IMR-90 (cell line): ENCODE measurements around the gene STUM. TPM values are rescaled to one million over a fixed set of nuclear protein-coding genes. Genes with fewer than 3 reads are reported as not detected.

ENCODE experiments used
- ATAC-seq: fragments of 200-7000 bp; cut with Tn5 transposase; 2 replicates; pipeline ENCODE4 v1.9.1; 2020; ENCODE audit warnings: low read depth, mild to moderate bottlenecking, moderate library complexity
- BruUV-seq: library from RNA; stranded (reverse); fragments of 400-500 nt; replicated peaks from 2 replicates; lab custom pipeline; 2021; lab: Mats Ljungman, UMichigan
- CTCF ChIA-PET: fragments of 300-600 bp; formaldehyde crosslinking; extraction: SDS; loops from one replicate; lab custom pipeline; 2021; ENCODE audit warnings: antibody characterized with exemption; lab: Yijun Ruan, JAX
- POLR2A ChIA-PET: fragments of 300-600 bp; sonication (Branson Sonifier 250); formaldehyde crosslinking; loops from one replicate; lab custom pipeline; 2022; ENCODE audit warnings: antibody characterized with exemption; ENCODE audit not compliant: unreplicated experiment; lab: Charles Lee
- DNase-seq: peaks from one replicate; pipeline ENCODE4 v3.0.0; 2013
- H2AFZ ChIP-seq: replicated peaks from 2 replicates; pipeline ENCODE3; 2013; ENCODE audit warnings: low read length, mild to moderate bottlenecking; ENCODE audit not compliant: poor library complexity
- H2AK5ac ChIP-seq: 2 replicates; pipeline ENCODE4 v1.6.1; 2013; ENCODE audit warnings: low read depth, low read length, inconsistent platforms
- H2AK9ac ChIP-seq: replicated peaks from 2 replicates; pipeline ENCODE3; 2013; ENCODE audit warnings: mild to moderate bottlenecking, low read depth, low read length, moderate library complexity; ENCODE audit not compliant: poor library complexity
- H2BK120ac ChIP-seq: 2 replicates; pipeline ENCODE4 v1.6.1; 2013; ENCODE audit warnings: low read depth, low read length, inconsistent platforms
- H2BK15ac ChIP-seq: 3 replicates; pipeline ENCODE4 v1.6.1; 2013; ENCODE audit warnings: low read depth, low read length, inconsistent platforms
- H2BK20ac ChIP-seq: 2 replicates; pipeline ENCODE4 v1.6.1; 2013; ENCODE audit warnings: low read depth, mild to moderate bottlenecking, inconsistent platforms, low read length, moderate library complexity
- H2BK5ac ChIP-seq: 2 replicates; pipeline ENCODE4 v1.6.1; 2013; ENCODE audit warnings: mild to moderate bottlenecking, low read depth, low read length, inconsistent platforms; ENCODE audit not compliant: poor library complexity, severe bottlenecking
- H3K14ac ChIP-seq: replicated peaks from 2 replicates; pipeline ENCODE4 v1.6.1; 2013; ENCODE audit warnings: low read depth, low read length, inconsistent platforms
- H3K18ac ChIP-seq: 2 replicates; pipeline ENCODE4 v1.6.1; 2013; ENCODE audit warnings: low read depth, low read length, control low read depth
- H3K23ac ChIP-seq: 2 replicates; pipeline ENCODE4 v1.6.1; 2013; ENCODE audit warnings: low read depth, low read length, inconsistent platforms
- H3K27ac ChIP-seq: 2 replicates; pipeline ENCODE4 v1.5.1; 2013; ENCODE audit warnings: mild to moderate bottlenecking, control low read depth, low read length; ENCODE audit not compliant: insufficient read depth
- H3K27me3 ChIP-seq: 2 replicates; pipeline ENCODE4 v1.6.1; 2013; ENCODE audit warnings: low read length; ENCODE audit not compliant: control insufficient read depth, insufficient read depth
- H3K36me3 ChIP-seq: 2 replicates; pipeline ENCODE4 v1.6.1; 2013; ENCODE audit warnings: low read length, mixed read lengths; ENCODE audit not compliant: control insufficient read depth, insufficient read depth
- H3K4ac ChIP-seq: 2 replicates; pipeline ENCODE4 v1.6.1; 2013; ENCODE audit warnings: low read depth, low read length, inconsistent platforms
- H3K4me1 ChIP-seq: 2 replicates; pipeline ENCODE4 v1.6.1; 2013; ENCODE audit warnings: low read length, mixed read lengths; ENCODE audit not compliant: control insufficient read depth, insufficient read depth
- H3K4me2 ChIP-seq: 2 replicates; pipeline ENCODE4 v1.6.1; 2013; ENCODE audit warnings: low read depth, mild to moderate bottlenecking, control low read depth, low read length, moderate library complexity
- H3K4me3 ChIP-seq: 2 replicates; pipeline ENCODE4 v1.5.1; 2013; ENCODE audit warnings: low read depth, mild to moderate bottlenecking, control low read depth, low read length, moderate library complexity; ENCODE audit not compliant: insufficient read depth
- H3K56ac ChIP-seq: 2 replicates; pipeline ENCODE4 v1.6.1; 2013; ENCODE audit warnings: low read length, inconsistent platforms; ENCODE audit not compliant: insufficient read depth; ENCODE audit errors: extremely low read depth
- H3K79me1 ChIP-seq, 2 experiments: 2 replicates each; pipeline ENCODE4 v1.6.1; 2013; ENCODE audit warnings: low read length in 2 of 2, inconsistent platforms in 1 of 2, low read depth in 1 of 2
- H3K9ac ChIP-seq: 2 replicates; pipeline ENCODE4 v1.6.1; 2013; ENCODE audit warnings: low read depth, low read length, control low read depth
- H3K9me1 ChIP-seq: 2 replicates; pipeline ENCODE4 v1.6.1; 2013; ENCODE audit warnings: low read length, inconsistent platforms; ENCODE audit not compliant: insufficient read depth
- H3K9me3 ChIP-seq: 2 replicates; pipeline ENCODE4 v1.6.1; 2013; ENCODE audit warnings: low read length; ENCODE audit not compliant: control insufficient read depth, insufficient read depth
- H4K20me1 ChIP-seq: 2 replicates; pipeline ENCODE4 v1.6.1; 2013; ENCODE audit warnings: low read length, inconsistent platforms; ENCODE audit not compliant: insufficient read depth
- H4K5ac ChIP-seq: 2 replicates; pipeline ENCODE4 v1.6.1; 2013; ENCODE audit warnings: mild to moderate bottlenecking, low read depth, low read length, control low read depth
- H4K8ac ChIP-seq, 2 experiments: 2 replicates each; pipeline ENCODE4 v1.6.1; 2013; ENCODE audit warnings: low read depth in 2 of 2, low read length in 2 of 2, control low read depth in 1 of 2, inconsistent platforms in 1 of 2
- H4K91ac ChIP-seq: 2 replicates; pipeline ENCODE4 v1.6.1; 2013; ENCODE audit warnings: low read depth, low read length, inconsistent platforms; ENCODE audit not compliant: insufficient read depth
- BHLHE40 ChIP-seq: fragments of 150-350 bp; IDR thresholded peaks from 2 replicates; pipeline ENCODE4 v1.6.1; 2016; ENCODE audit warnings: mild to moderate bottlenecking, low read depth, low read length
- CEBPB ChIP-seq: IDR thresholded peaks from 2 replicates; pipeline ENCODE4 v1.6.1; 2012; ENCODE audit warnings: low read depth, low read length, improper control_type of control experiment
- CHD1 ChIP-seq: IDR thresholded peaks from 2 replicates; pipeline ENCODE4 v1.6.1; 2012; ENCODE audit warnings: low read depth, low read length, improper control_type of control experiment
- CTCF ChIP-seq: conservative IDR thresholded peaks from 2 replicates; pipeline ENCODE4 v1.5.1; 2012; ENCODE audit warnings: mild to moderate bottlenecking, low read depth, low read length, improper control_type of control experiment
- ELK1 ChIP-seq: fragments of 150-350 bp; IDR thresholded peaks from 2 replicates; pipeline ENCODE4 v1.6.1; 2016; ENCODE audit warnings: low read depth, mild to moderate bottlenecking, low read length, moderate library complexity, borderline replicate concordance
- FOS ChIP-seq: fragments of 150-350 bp; IDR thresholded peaks from 2 replicates; pipeline ENCODE4 v1.6.1; 2016; ENCODE audit warnings: low read depth, low read length
- MAFK ChIP-seq: IDR thresholded peaks from 2 replicates; pipeline ENCODE4 v1.6.1; 2012; ENCODE audit warnings: low read depth, low read length, improper control_type of control experiment
- MAZ ChIP-seq: IDR thresholded peaks from 2 replicates; pipeline ENCODE4 v1.6.1; 2012; ENCODE audit warnings: low read depth, mild to moderate bottlenecking, low read length, improper control_type of control experiment, moderate library complexity, borderline replicate concordance
- MXI1 ChIP-seq: IDR thresholded peaks from 2 replicates; pipeline ENCODE4 v1.6.1; 2012; ENCODE audit warnings: low read depth, mild to moderate bottlenecking, low read length, moderate library complexity, borderline replicate concordance
- NFE2L2 ChIP-seq: fragments of 150-350 bp; IDR thresholded peaks from 2 replicates; pipeline ENCODE4 v1.6.1; 2016; ENCODE audit warnings: low read depth, mild to moderate bottlenecking, low read length
- RAD21 ChIP-seq: IDR thresholded peaks from 2 replicates; pipeline ENCODE4 v1.6.1; 2012; ENCODE audit warnings: low read length, improper control_type of control experiment
- RCOR1 ChIP-seq: IDR thresholded peaks from 2 replicates; pipeline ENCODE4 v1.6.1; 2012; ENCODE audit warnings: mild to moderate bottlenecking, low read length, improper control_type of control experiment; ENCODE audit not compliant: insufficient replicate concordance
- RFX5 ChIP-seq: IDR thresholded peaks from 2 replicates; pipeline ENCODE4 v1.8.0; 2012; ENCODE audit warnings: low read depth, mild to moderate bottlenecking, low read length, moderate library complexity
- SMC3 ChIP-seq: fragments of 150-350 bp; IDR thresholded peaks from 2 replicates; pipeline ENCODE4 v1.6.1; 2016; ENCODE audit warnings: low read depth, mild to moderate bottlenecking, antibody characterized with exemption, low read length, moderate library complexity
- WGBS, 2 experiments: methylation state at CpG; one replicate each; pipeline versions ENCODE4 v1.1.5 to v1.1.7; 2013; ENCODE audit warnings: missing lambda C conversion rate in 2 of 2; ENCODE audit not compliant: insufficient read length in 1 of 2; ENCODE audit errors: extremely low coverage in 2 of 2; 5-methylcytosine and 5-hydroxymethylcytosine counted together
- dilution Hi-C: fragments of 300-500 bp; cut with HindIII; formaldehyde crosslinking; loops from one replicate; pipeline ENCODE4 v1.14.3; 2018; ENCODE audit warnings: low sequenced_read_pairs; ENCODE audit not compliant: unreplicated experiment
- in situ Hi-C: fragments of 300-500 bp; cut with MboI; formaldehyde crosslinking; loops from 3 replicates; pipeline ENCODE4 v1.14.3; 2019; ENCODE audit warnings: low sequenced_read_pairs, inconsistent platforms, mixed read lengths
- intact Hi-C: fragments of 100-400 bp; cut with micrococcal nuclease; formaldehyde crosslinking; loops from 2 replicates; pipeline ENCODE4 v1.10.0; 2022
- polyA plus RNA-seq, 3 experiments: library from polyadenylated mRNA; depleted of rRNA; stranded (reverse); fragments of >200 nt; gene quantifications; 2 replicates each; pipeline ENCODE4 v1.2.3, GENCODE V29; 2012; ENCODE audit warnings: low replicate concordance in 1 of 3
- total RNA-seq: library from RNA; depleted of rRNA; stranded (reverse); fragments of >200 nt; gene quantifications from 2 replicates; pipeline ENCODE4 v1.2.3, GENCODE V29; 2012
- TF ChIP-seq, protein P1 (sequence below): fragments of 150-350 bp; IDR thresholded peaks from 2 replicates; pipeline ENCODE4 v1.6.1; 2017; ENCODE audit warnings: mild to moderate bottlenecking, antibody characterized with exemption, low read length, low read depth

STUM gene
- total and polyA plus RNA-seq, 2 of the 4 experiments (the other 2 are of a cell fraction), result not detected

GRCh38 chr1:226597616-226598454, 49.3 kb downstream of the STUM start:
- Histone ChIP-seq H3K14ac (no peak overlapping the region), H2AFZ (no peak overlapping the region), H4K8ac (no peak overlapping the region), H4K91ac (no peak overlapping the region), H2BK120ac (no peak overlapping the region), H4K5ac (no peak overlapping the region), H3K9me1 (no peaks in the 10 kb centered on the region), H3K36me3 (no peaks in the 10 kb centered on the region), H3K4me2 (no peak overlapping the region), H3K79me1 (no peaks in the 10 kb centered on the region), H2BK15ac (no peak overlapping the region), H4K20me1 (no peaks in the 10 kb centered on the region), H3K56ac (no peak overlapping the region), H2AK5ac (no peak overlapping the region), H3K4me3 (no peak overlapping the region), H2AK9ac (no peak overlapping the region), H3K27ac (no peak overlapping the region), H2BK20ac (no peak overlapping the region), H3K18ac (no peak overlapping the region), H3K9me3 (no peaks in the 10 kb centered on the region), H3K27me3 (peaks cover 12% of the 10 kb centered on the region; the same call in 1 of the 2 replicates), H3K23ac (no peak overlapping the region), H3K4me1 (peaks cover 4% of the 10 kb centered on the region; the same call in 1 of the 2 replicates), H3K9ac (no peak overlapping the region), H3K4ac (no peak overlapping the region), H2BK5ac (no peak overlapping the region)
- dilution Hi-C loops, result no loop called here
- no peak for DNase-seq
- intact Hi-C loops, result no loop called here
- in situ Hi-C loops, result no loop called here
- ATAC-seq, result no peak
- no TSS peak for BruUV-seq
- CTCF ChIA-PET, result no interaction called here
- POLR2A ChIA-PET, result no interaction called here
- 79% methylated on average over 3 of the region's 5 CpGs; no CpG with 5 or more reads in 1 of the 2 experiments for WGBS, 2 experiments
- TF ChIP-seq, protein P1, sequence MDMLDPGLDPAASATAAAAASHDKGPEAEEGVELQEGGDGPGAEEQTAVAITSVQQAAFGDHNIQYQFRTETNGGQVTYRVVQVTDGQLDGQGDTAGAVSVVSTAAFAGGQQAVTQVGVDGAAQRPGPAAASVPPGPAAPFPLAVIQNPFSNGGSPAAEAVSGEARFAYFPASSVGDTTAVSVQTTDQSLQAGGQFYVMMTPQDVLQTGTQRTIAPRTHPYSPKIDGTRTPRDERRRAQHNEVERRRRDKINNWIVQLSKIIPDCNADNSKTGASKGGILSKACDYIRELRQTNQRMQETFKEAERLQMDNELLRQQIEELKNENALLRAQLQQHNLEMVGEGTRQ, result no peak
- TF ChIP-seq ELK1 (no peak), RFX5 (no peak), MXI1 (no peak), RAD21 (no peak), RCOR1 (no peak), CHD1 (no peak), MAFK (no peak), NFE2L2 (no peak), FOS (no peak), MAZ (no peak), CTCF (no peak), CEBPB (no peak), SMC3 (no peak), BHLHE40 (no peak)
